ENCODE measurements around the gene AKAP13. TPM values are rescaled to one million over a fixed set of nuclear protein-coding genes. Genes with fewer than 3 reads are reported as not detected.

Gene AKAP13
- polyA plus RNA-seq, 12 donors, result 57.9 to 109 (median 77.9) TPM; not detected in 1

- DNase-seq, result no peak
These were observed 1.7 kb downstream of the AKAP13 start for GRCh38 chr15:85381850-85382751.

- DNase-seq, result no peak
These were observed 2.5 kb downstream of the AKAP13 start for GRCh38 chr15:85382942-85383341.

GRCh38 chr15:85383470-85384148, 3.2 kb downstream of the AKAP13 start:
- DNase-seq, result no peak

GRCh38 chr15:85386261-85386660, 5.9 kb downstream of the AKAP13 start:
- DNase-seq, result no peak

GRCh38 chr15:85388566-85389305, 8.3 kb downstream of the AKAP13 start:
- DNase-seq, result no peak

DNA sequence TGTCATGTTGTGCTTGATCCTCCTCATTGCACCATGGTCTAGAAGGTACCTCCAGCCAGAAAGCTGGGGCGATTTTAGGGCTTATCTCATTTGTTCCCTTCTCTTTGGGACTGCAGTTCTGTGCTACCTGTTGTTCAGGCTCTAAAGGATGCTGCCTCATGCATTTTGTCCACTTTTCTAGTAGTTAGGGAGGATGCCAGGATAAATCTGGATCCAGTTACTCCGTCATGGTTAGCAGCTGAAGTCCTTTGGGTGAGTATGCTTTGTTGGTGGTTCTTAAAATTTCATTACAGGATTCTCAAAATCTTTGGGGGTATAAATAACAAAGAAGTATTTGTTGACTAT, 8.9 kb downstream of the AKAP13 start:
- DNase-seq, result no peak

DNA sequence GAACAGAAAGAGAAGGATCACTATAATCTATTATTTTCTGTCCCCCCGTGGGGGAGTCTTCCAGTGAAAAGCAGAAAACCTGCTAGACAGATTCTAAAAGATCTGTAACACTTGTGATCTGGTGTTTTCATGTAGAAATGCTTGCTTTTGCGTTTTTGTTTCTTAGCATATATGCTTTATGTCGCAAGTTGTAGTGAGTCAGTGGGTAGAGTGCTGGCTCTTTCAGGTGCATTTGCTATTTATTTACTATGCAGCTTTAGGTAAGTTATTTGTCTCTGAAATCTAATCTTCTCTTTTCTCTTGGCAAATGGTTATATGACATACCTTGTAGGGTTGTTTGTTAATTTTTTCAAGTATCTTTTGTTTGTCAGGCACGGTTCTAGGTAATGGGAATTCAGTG, 9.4 kb downstream of the AKAP13 start:
- DNase-seq, result no peak

DNA sequence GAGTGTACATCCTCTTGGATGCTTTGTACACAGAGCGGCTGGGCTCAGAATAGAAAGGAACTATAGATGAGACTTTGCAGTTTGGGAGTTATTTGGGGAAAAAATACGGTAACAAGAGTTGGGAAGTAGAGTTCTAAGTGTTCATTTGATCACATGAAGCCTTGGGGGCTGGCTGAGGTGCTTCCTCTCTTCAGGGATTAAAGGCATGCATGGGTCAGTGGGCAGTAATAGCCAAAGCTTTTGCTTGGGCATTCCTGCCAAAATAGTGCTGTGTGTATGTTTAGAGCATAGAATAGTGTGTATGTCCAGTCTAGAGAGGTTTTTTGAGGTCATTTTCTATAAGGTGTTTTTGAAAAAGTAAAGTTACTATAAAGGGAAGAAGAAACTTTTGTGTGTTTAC, 12.8 kb downstream of the AKAP13 start:
- DNase-seq, result no peak

DNA sequence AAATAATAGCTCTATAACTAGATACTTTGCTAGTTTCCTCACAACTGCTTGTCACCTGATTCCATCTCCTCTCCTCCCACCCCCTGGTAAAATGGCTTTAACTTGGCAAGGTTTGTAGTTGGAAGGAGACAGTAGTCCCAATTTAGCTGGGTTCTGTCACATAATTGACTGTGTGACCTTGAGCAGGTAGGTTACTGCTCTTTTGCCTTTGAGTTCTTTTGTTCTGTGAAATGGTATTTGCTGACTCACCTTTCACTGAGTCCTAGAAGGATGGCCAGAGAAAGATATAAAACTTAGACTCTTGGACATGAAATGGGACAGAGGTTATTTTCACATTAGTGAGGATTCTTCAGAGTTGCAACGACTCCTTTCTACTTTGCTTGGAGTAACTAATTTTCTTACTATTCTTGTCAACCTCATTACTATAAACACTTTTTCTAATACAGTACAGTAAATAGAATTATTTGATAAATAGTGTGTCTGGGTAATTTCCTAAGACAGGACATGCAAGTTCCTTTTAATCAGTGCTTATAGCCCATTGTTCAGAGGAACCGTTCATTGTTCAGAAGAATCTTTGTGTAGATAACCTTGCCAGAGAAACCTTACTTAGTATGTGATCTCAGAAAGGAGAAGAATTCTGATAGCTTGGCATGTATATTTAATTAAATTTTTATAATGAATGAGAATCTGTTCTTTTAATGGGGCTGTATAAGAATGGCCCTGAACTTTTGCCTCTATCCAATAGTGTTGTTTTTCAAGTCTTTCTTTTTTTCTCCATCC, 14.3 kb downstream of the AKAP13 start:
- no peak for DNase-seq

DNA sequence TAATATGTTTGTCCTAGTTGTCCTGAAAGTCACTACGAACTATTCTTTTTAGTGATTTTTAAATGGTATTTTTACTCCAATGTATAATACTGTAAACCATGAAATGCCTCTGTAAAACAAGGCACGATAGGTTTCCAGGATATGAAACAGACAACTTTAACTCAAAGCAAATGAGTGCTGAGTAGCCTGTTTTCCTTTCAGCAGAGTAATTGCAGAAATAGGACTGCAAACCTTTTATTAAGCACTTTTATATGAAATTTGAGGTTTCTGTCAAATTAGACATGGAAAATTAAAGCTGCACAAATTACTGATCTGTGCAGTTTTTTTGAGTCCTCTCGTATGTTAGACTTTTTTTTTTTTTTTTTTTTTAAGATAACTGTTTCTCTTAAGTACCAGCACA, 16.2 kb downstream of the AKAP13 start:
- DNase-seq, result no peak

DNA sequence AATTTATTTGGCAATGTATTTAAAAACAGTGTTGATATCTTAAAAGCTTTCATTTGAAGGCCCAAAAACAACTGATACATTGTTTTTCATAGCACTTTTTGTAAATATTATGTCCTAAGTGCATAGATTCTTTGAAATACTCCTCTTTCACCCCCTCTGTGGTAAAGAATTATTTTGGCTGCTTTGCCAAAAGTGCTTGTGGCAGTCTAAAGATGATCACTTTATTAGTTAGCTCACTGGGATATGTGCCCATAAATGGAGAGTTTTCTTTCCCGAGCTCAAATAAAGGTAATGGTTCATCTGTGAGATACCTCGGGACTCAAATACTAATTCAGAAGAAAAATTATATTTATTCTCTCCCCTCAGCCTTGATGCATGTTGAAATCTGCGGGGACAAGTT, 16.7 kb downstream of the AKAP13 start:
- no peak for DNase-seq

DNA sequence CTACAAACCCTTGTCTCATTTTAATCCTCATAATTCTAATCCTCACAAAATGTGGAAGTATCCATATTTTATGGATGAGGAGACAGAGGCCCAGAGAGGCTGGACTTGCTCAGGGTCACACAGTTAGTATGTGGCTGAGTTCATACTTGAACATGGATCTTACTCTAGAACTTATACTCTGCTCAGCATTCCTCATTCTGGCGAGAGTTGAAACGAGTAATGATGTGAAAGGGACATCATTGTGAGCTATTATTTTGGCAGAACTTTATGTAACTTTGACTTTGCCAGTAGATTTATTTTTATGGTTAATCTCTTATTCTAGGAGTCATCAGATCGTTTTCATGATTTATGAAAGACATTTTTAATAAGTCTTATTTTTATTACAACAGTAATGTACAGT, 17.5 kb downstream of the AKAP13 start:
- DNase-seq, result no peak

GRCh38 chr15:85398822-85399221, 18.4 kb downstream of the AKAP13 start:
- no peak for DNase-seq

DNA sequence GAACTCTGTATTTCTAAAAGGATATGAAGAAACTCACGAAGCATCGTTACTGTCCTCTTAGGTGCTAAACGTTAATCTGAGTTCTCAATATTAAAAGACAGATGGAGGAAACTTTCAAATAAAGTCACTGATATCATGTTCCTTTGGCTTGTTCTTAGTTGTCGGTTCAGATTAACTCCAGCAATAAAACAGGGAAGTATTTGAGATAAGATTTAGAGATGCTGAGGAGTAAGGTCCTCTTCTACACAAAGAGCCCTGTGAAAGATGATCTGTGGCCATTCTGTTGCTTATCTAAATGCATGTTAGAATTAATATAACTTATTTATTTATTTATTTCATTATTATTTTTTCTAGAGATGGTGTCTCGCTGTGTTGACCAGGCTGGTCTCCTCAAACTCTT, 19.2 kb downstream of the AKAP13 start:
- DNase-seq, result no peak

DNA sequence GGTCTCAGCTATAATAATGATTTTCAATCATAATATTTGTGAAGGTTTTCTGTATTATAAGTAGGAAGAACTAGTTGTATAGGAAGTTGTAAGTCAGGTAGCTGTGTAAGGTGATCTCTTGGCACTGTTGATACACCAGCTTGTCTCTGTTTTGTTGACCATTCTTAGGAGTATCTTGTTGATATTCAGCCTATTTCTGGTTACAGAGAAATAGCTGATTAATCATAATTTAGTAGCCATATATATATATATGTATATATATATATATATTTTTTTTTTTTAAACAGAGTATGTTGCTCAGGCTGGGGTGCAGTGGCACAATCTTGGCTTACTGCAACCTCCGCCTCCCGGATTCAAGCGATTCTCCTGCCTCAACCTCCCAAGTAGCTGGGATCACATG, 20.2 kb downstream of the AKAP13 start:
- DNase-seq, result no peak

DNA sequence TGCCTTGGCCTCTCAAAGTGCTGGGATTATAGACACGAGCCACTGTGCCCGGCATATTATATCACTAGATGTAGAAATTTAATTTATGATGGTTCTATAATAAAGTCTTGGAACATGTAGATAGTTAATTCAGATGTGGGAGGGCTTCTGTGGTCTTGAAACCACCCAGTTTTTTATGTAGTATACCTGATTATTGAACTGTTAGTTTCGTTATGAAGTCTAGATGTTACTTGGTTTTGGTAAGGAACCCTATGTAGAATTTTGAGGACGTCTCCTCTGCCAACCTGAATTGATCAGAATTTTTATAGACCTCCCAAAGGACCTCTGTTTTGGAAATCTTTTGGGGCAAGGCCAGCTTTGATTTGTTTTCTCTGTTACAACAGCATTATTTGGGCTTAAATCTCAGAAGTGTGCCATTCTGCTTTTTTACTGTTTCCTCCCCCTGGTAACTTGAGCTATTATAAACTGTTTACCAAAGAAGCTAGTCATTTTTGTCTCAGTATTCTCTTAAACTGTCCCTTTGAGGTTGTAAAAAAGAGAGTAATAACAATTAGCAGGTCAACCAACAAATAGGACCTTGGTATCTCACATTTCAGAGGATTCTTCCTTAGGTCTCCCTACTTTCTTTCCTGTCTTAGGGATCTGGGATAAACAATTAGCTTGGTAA, 20.8 kb downstream of the AKAP13 start:
- DNase-seq, result no peak

- no peak for DNase-seq
These were observed 21.9 kb downstream of the AKAP13 start for GRCh38 chr15:85402195-85402881.

DNA sequence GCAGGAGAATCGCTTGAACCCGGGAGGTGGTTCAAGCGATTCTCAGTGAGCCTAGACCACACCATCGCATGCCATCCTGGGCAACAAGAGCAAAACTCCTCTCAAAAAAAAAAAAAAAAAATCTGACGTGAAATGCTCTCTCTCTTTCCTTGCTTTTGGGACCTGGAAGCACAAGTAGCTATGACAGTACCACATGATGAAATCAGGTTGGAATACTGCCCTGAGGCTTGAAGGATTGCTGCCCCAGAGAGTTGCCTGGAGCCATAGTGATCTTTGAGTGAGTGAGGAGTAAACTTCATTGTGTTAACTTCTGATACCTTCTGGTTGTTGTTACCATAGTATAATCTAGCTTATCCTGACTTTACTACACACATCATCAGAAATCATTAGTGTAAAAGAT, 23.3 kb downstream of the AKAP13 start:
- no peak for DNase-seq

DNA sequence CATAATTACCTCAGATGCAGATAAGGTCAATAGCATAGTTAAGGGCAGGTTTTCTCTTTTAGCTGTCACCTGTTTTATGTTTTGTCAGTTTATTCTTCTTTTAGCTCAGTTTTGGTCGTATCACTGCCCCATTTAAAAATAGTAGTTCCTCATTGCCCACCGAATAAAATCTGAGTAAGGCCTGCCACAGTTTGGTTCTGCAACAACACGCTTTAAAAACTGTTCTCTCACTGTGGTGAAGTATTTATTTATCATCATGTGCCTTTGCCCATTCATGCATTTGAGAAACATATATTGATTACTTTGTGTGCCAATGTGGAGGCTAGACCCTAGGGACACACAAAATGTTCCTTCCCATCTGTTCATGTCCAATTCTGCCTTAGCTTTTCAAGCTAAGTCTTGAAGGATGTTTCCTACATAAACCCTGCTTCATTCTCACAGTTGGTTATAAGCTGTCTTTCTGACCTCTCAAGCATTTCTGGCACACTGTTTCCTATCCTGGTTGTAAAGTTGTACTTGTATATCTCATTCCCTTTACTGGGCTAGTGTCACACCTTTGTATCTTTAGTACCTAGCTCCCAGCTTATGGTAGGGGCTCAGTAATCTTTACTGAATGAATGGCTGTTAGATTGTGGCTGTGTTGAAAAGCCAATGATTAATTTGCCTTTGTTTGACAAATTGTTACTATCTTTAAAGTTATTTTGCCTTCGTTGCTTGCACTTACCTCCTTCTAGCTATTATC, 23.9 kb downstream of the AKAP13 start:
- DNase-seq, result no peak
